Measurements from ENCODE around the gene RAD9A. TPM values are rescaled to one million over a fixed set of nuclear protein-coding genes. Genes with fewer than 3 reads are reported as not detected.

Gene RAD9A
- total RNA-seq, 4 donors from 2014 or later = 5.5 to 18.0 (median 10.4) TPM

- DNase-seq (ENCODE audit: low spot score) (no peak), ATAC-seq (ENCODE audit: low FRiP score) (no peak)
- TF ChIP-seq, protein P1, sequence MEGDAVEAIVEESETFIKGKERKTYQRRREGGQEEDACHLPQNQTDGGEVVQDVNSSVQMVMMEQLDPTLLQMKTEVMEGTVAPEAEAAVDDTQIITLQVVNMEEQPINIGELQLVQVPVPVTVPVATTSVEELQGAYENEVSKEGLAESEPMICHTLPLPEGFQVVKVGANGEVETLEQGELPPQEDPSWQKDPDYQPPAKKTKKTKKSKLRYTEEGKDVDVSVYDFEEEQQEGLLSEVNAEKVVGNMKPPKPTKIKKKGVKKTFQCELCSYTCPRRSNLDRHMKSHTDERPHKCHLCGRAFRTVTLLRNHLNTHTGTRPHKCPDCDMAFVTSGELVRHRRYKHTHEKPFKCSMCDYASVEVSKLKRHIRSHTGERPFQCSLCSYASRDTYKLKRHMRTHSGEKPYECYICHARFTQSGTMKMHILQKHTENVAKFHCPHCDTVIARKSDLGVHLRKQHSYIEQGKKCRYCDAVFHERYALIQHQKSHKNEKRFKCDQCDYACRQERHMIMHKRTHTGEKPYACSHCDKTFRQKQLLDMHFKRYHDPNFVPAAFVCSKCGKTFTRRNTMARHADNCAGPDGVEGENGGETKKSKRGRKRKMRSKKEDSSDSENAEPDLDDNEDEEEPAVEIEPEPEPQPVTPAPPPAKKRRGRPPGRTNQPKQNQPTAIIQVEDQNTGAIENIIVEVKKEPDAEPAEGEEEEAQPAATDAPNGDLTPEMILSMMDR (IDR thresholded peaks at IDR 0.05) = no peak
These were observed 13.4 kb downstream of the RAD9A start for GRCh38 chr11:67405196-67405567.

- DNase-seq (ENCODE audit: low spot score) (no peak), ATAC-seq (ENCODE audit: low FRiP score) (no peak)
- TF ChIP-seq, protein P1 (IDR thresholded peaks at IDR 0.05) = no peak
These were observed 14.0 kb downstream of the RAD9A start for GRCh38 chr11:67405688-67406339.

DNA sequence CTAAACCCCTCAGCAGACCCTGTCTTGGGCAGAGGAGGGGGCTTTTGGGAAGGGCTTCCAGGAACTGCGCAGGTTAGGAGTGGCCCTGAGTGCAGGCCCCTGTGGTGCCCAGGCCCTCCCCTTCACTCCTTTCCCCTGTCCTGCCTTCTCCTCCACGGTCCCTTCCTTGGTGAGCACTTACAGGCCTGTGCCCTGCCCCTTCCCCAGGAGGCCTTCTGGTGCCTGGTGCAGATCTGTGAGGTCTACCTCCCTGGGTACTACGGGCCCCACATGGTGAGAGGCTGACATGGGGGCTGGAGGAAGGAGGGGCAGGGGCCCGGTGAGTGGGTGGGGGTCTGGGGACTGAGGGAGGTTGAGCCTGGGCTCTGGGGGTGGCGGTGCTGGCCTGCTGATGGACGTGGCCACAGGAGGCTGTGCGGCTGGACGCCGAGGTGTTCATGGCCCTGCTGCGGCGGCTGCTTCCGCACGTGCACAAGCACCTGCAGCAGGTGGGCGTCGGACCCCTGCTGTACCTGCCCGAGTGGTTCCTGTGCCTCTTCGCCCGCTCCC, 14.7 kb downstream of the RAD9A start:
- ATAC-seq (ENCODE audit: low FRiP score) (no peak), DNase-seq (ENCODE audit: low spot score) (no peak)
- TF ChIP-seq, protein P1 (IDR thresholded peaks at IDR 0.05) = no peak

GRCh38 chr11:67406969-67407687, 15.3 kb downstream of the RAD9A start:
- no peak for DNase-seq (ENCODE audit: low spot score)
- TF ChIP-seq, protein P1 (IDR thresholded peaks at IDR 0.05) = no peak
- no peak for ATAC-seq (ENCODE audit: low FRiP score)

DNA sequence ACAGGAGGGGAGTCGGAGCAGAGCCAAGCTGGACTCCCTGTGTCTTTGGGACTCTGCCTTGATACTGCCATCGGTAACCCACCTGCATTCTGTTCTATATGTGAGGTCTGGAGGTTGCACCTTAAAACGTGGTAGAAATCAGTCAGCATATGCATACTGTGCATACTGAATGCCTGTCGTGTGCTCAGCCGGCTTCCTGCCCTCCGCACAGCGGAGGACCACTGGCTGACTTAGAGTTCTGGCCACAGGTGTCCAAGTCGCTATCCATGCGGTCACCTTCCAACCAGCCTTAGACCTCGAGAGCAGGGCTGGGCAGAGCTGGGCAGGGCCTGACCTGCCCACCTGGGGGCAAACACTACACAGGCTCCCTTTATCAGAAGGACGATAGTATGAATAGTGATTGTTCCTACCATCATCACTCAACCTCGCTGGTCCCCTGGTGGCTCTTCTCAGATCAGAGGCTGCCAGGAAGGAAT, 15.9 kb downstream of the RAD9A start:
- ATAC-seq (ENCODE audit: low FRiP score) (no peak), DNase-seq (ENCODE audit: low spot score) (no peak)
- TF ChIP-seq, protein P1 (IDR thresholded peaks at IDR 0.05) = no peak

GRCh38 chr11:67408437-67409200, 16.8 kb downstream of the RAD9A start:
- DNase-seq (ENCODE audit: low spot score) (no peak), ATAC-seq (ENCODE audit: low FRiP score) (no peak)
- TF ChIP-seq, protein P1 (IDR thresholded peaks at IDR 0.05) = no peak

All from omental fat pad (tissue), 4 donors.